Activated CD4-positive, alpha-beta T cell treated with anti-CD3 and anti-CD28 coated beads for 4 hours (primary cell): ENCODE results near the gene ITPK1.

ENCODE experiments used
- DNase-seq, 2 donors: peaks; one replicate each; pipeline ENCODE4 v3.0.0-alpha.2; 2020

The ITPK1 gene

GRCh38 chr14:92930737-92931602, 184.8 kb downstream of the ITPK1 start:
- no peak for DNase-seq

GRCh38 chr14:92929689-92930608, 185.8 kb downstream of the ITPK1 start:
- no peak for DNase-seq

GRCh38 chr14:92928961-92929688, 186.6 kb downstream of the ITPK1 start:
- no peak for DNase-seq

GRCh38 chr14:92928258-92928629, 187.5 kb downstream of the ITPK1 start:
- DNase-seq = no peak

- DNase-seq = no peak
These were observed 188.1 kb downstream of the ITPK1 start for GRCh38 chr14:92927349-92928257.

GRCh38 chr14:92926931-92927330, 188.8 kb downstream of the ITPK1 start:
- DNase-seq = no peak

GRCh38 chr14:92926180-92926845, 189.4 kb downstream of the ITPK1 start:
- no peak for DNase-seq

- no peak for DNase-seq
These were observed 190.3 kb downstream of the ITPK1 start for GRCh38 chr14:92925446-92925845.

GRCh38 chr14:92924247-92924646, 191.5 kb downstream of the ITPK1 start:
- no peak for DNase-seq

GRCh38 chr14:92923744-92924103, 192.0 kb downstream of the ITPK1 start:
- DNase-seq = no peak

GRCh38 chr14:92922883-92923743, 192.6 kb downstream of the ITPK1 start, which contains the start of gene CHGA:
Gene CHGA (plus strand): TSS chr14:92923150. CDS start chr14:92923360, 210 bp downstream.
- DNase-seq = peak in 1 of 2 donors; percentile 20

GRCh38 chr14:92922155-92922735, 193.5 kb downstream of the ITPK1 start:
- no peak for DNase-seq

- DNase-seq = no peak
These were observed 195.7 kb downstream of the ITPK1 start for GRCh38 chr14:92920001-92920400.

GRCh38 chr14:92917956-92918355, 197.8 kb downstream of the ITPK1 start:
- no peak for DNase-seq

- DNase-seq = no peak
These were observed 198.4 kb downstream of the ITPK1 start for GRCh38 chr14:92917041-92917940.

GRCh38 chr14:92916201-92916600, 199.5 kb downstream of the ITPK1 start:
- DNase-seq = no peak

GRCh38 chr14:92914087-92914656, 201.6 kb downstream of the ITPK1 start:
- DNase-seq = peak in 1 of 2 donors; percentile 22

- DNase-seq = no peak
These were observed 208.3 kb downstream of the ITPK1 start for GRCh38 chr14:92907316-92907911.
